ENCODE measurements around the gene USP54. TPM values are rescaled to one million over a fixed set of nuclear protein-coding genes. Genes with fewer than 3 reads are reported as not detected.

The USP54 gene
- total and polyA plus RNA-seq, 9 of the 15 experiments (the other 6 are each of a cell fraction or from before 2014, with no cell fraction given), result 3.8 to 40.1 (median 16.9) TPM

- no peak for TF ChIP-seq E2F6 (IDR thresholded peaks at IDR 0.05; ENCODE audit: borderline replicate concordance in 1 of 2, extremely low read depth in 1 of 2, insufficient read depth in 1 of 2, insufficient read length in 1 of 2, low read depth in 1 of 2, low read length in 1 of 2, poor library complexity in 1 of 2, severe bottlenecking in 1 of 2)
- no peak for TF ChIP-seq REST (IDR thresholded peaks at IDR 0.05; ENCODE audit: borderline replicate concordance)
- TF ChIP-seq REST (CRISPR knock-in tag; IDR thresholded peaks at IDR 0.05; ENCODE audit: low read depth), result no peak
- TF ChIP-seq ZBTB33 (CRISPR knock-in tag; IDR thresholded peaks at IDR 0.05), result no peak
- no peak for TF ChIP-seq MAFF (IDR thresholded peaks at IDR 0.05; ENCODE audit: low read length)
- no peak for TF ChIP-seq MEF2A (IDR thresholded peaks at IDR 0.05; ENCODE audit: control insufficient read depth, low read depth, low read length)
- TF ChIP-seq RHOXF2B (CRISPR knock-in tag; conservative IDR thresholded peaks at IDR 0.05), result no peak
Measured at GRCh38 chr10:73495884-73496674, 95.1 kb downstream of the USP54 start, which contains the start of gene PPP3CB (continued).

Measured in K562 (cell line).